ENCODE results near the gene KCNMA1. TPM values are rescaled to one million over a fixed set of nuclear protein-coding genes. Genes with fewer than 3 reads are reported as not detected.

KCNMA1 gene
- total RNA-seq, 1 donor, result 77.8 TPM

DNA sequence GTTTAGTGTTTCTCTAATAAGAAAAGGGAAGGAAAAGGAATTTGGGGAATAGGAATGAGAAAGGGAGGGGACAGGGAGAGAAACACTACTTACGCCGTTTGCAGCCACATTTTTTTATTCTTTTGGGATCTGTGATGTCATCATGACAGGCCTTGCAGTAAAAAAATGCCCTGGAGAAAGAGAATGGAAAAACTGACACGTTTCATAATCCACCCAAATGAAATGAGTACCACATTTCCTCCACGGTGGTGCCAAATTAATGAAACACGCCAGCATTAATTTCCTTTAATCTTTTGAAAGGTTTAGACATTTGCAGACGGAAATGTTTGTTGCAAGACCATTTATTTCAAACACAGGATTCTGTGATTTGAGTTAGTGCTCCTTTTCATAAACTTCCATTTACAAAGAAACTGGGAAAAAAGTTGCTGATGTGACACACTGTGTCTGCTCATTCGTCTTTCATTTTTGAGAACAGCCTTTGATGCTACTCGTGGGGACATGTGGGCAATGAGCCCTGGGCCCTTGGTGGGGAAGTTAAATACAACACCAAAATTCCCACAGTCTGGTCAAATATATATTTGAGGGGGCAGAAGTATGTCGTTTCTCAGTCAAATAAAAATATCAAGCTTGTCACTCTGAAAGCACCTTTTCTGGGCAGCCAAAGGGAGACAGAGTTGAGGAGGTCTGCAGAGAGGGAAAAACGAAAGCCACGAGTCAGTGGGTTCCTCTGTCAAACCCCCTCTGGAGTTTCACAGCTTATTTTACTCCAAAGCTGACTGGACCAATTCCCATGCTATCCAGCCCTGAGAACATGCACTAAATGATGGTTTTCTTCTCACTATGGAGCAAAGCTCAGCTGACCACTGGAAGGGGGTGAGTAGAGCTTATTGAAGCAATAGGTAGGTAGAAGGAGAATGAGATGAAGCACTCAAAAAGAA, 625.5 kb downstream of the KCNMA1 start:
- DNase-seq (ENCODE audit: insufficient read length, low spot score, missing footprints), result no peak
- H3K4me3 ChIP-seq (ENCODE audit: insufficient read depth, low read length), result peak overlapping the region; percentile 8
- no peaks in the 10 kb centered on the region for H3K27me3 ChIP-seq (ENCODE audit: insufficient read depth, low read length)
- no peak for TF ChIP-seq CTCF (IDR thresholded peaks at IDR 0.05; ENCODE audit: extremely low read depth, low read depth, low read length)
- peak overlapping the region; percentile 64 for H2AFZ ChIP-seq (ENCODE audit: low read length)
- no peaks in the 10 kb centered on the region for H3K9me3 ChIP-seq (ENCODE audit: low read depth, low read length)
- H3K79me2 ChIP-seq (ENCODE audit: insufficient read depth, low read length), result no peaks in the 10 kb centered on the region
- H4K20me1 ChIP-seq (ENCODE audit: insufficient read depth, low read length), result no peaks in the 10 kb centered on the region
- peaks cover 34% of the 10 kb centered on the region for H3K4me1 ChIP-seq (ENCODE audit: insufficient read depth, low read length)
- no peaks in the 10 kb centered on the region for H3K36me3 ChIP-seq (ENCODE audit: insufficient read depth, low read length)
- peak overlapping the region; percentile 40 for H3K4me2 ChIP-seq (ENCODE audit: insufficient read depth, low read length)
- H3K27ac ChIP-seq (ENCODE audit: low read depth, low read length), result peak overlapping the region; percentile 63

- Histone ChIP-seq H3K79me2 (ENCODE audit: insufficient read depth, low read length) (no peaks in the 10 kb centered on the region), H4K20me1 (ENCODE audit: insufficient read depth, low read length) (no peaks in the 10 kb centered on the region), H3K4me3 (ENCODE audit: insufficient read depth, low read length) (no peak overlapping the region), H3K9me3 (ENCODE audit: low read depth, low read length) (no peaks in the 10 kb centered on the region), H3K4me1 (ENCODE audit: insufficient read depth, low read length) (peaks cover 30% of the 10 kb centered on the region), H3K4me2 (ENCODE audit: insufficient read depth, low read length) (no peak overlapping the region), H3K27ac (ENCODE audit: low read depth, low read length) (no peak overlapping the region), H3K36me3 (ENCODE audit: insufficient read depth, low read length) (no peaks in the 10 kb centered on the region), H2AFZ (ENCODE audit: low read length) (no peak overlapping the region), H3K27me3 (ENCODE audit: insufficient read depth, low read length) (no peaks in the 10 kb centered on the region)
- no peak for TF ChIP-seq CTCF (IDR thresholded peaks at IDR 0.05; ENCODE audit: extremely low read depth, low read depth, low read length)
- no peak for DNase-seq (ENCODE audit: insufficient read length, low spot score, missing footprints)
Measured at GRCh38 chr10:77010430-77010829, 627.2 kb downstream of the KCNMA1 start.

- no peak for DNase-seq (ENCODE audit: insufficient read length, low spot score, missing footprints)
- Histone ChIP-seq H3K36me3 (ENCODE audit: insufficient read depth, low read length) (no peaks in the 10 kb centered on the region), H3K79me2 (ENCODE audit: insufficient read depth, low read length) (no peaks in the 10 kb centered on the region), H3K4me3 (ENCODE audit: insufficient read depth, low read length) (no peak overlapping the region), H3K27me3 (ENCODE audit: insufficient read depth, low read length) (no peaks in the 10 kb centered on the region), H3K27ac (ENCODE audit: low read depth, low read length) (no peak overlapping the region), H3K9me3 (ENCODE audit: low read depth, low read length) (no peaks in the 10 kb centered on the region), H2AFZ (ENCODE audit: low read length) (no peak overlapping the region), H3K4me1 (ENCODE audit: insufficient read depth, low read length) (peaks cover 27% of the 10 kb centered on the region), H3K4me2 (ENCODE audit: insufficient read depth, low read length) (no peak overlapping the region), H4K20me1 (ENCODE audit: insufficient read depth, low read length) (no peaks in the 10 kb centered on the region)
- no peak for TF ChIP-seq CTCF (IDR thresholded peaks at IDR 0.05; ENCODE audit: extremely low read depth, low read depth, low read length)
Measured at GRCh38 chr10:77007834-77008233, 629.8 kb downstream of the KCNMA1 start.

DNA sequence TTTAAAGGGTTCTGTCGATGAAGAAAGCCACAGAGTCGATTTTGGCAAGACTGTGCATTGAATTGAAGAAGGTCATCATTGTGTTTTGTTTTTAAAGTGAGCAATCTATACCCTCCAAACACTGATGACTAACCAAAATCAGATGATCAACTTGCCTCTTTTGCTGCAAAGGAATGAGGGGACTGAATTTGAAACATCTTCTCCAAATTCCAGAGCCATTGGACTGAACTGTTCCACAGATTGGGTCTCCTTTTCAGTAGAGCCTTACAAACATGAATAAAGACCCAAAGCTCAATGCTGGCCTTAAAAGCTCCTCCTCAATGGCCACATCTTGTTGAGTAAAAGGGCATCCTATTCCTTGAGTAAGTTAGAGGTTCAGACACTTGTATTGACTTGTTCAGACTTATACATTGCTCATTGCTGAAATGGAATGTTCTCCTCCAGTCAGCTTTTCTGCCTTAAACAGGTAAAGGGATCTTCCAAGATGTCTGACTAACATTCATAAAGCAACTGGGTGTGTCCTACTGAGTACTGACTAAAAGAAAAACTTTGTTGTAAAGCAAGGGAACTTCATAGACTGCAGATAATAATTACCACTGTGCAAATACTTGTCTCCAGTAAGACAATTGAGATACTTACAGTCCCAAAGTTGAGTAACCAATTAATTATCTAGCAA, 630.6 kb downstream of the KCNMA1 start:
- Histone ChIP-seq H3K79me2 (ENCODE audit: insufficient read depth, low read length) (no peaks in the 10 kb centered on the region), H3K9me3 (ENCODE audit: low read depth, low read length) (no peaks in the 10 kb centered on the region), H2AFZ (ENCODE audit: low read length) (no peak overlapping the region), H3K4me1 (ENCODE audit: insufficient read depth, low read length) (peaks cover 18% of the 10 kb centered on the region), H3K27ac (ENCODE audit: low read depth, low read length) (peak overlapping the region; percentile 12), H3K36me3 (ENCODE audit: insufficient read depth, low read length) (no peaks in the 10 kb centered on the region), H3K4me2 (ENCODE audit: insufficient read depth, low read length) (no peak overlapping the region), H3K4me3 (ENCODE audit: insufficient read depth, low read length) (no peak overlapping the region), H3K27me3 (ENCODE audit: insufficient read depth, low read length) (no peaks in the 10 kb centered on the region), H4K20me1 (ENCODE audit: insufficient read depth, low read length) (no peaks in the 10 kb centered on the region)
- TF ChIP-seq CTCF (IDR thresholded peaks at IDR 0.05; ENCODE audit: extremely low read depth, low read depth, low read length), result no peak
- DNase-seq (ENCODE audit: insufficient read length, low spot score, missing footprints), result peak; percentile 36

Measured in osteoblast (primary cell).